Measurements from ENCODE around the gene DDX27. TPM values are rescaled to one million over a fixed set of nuclear protein-coding genes. Genes with fewer than 3 reads are reported as not detected.
A peak's percentile ranks its signal among the peaks of the same experiment; 100 is the strongest.

The DDX27 gene
- total and polyA plus RNA-seq, 2 of the 8 experiments (the other 6 are each of a cell fraction or from before 2014, with no cell fraction given) = 42.7 to 51.0 TPM

DNA sequence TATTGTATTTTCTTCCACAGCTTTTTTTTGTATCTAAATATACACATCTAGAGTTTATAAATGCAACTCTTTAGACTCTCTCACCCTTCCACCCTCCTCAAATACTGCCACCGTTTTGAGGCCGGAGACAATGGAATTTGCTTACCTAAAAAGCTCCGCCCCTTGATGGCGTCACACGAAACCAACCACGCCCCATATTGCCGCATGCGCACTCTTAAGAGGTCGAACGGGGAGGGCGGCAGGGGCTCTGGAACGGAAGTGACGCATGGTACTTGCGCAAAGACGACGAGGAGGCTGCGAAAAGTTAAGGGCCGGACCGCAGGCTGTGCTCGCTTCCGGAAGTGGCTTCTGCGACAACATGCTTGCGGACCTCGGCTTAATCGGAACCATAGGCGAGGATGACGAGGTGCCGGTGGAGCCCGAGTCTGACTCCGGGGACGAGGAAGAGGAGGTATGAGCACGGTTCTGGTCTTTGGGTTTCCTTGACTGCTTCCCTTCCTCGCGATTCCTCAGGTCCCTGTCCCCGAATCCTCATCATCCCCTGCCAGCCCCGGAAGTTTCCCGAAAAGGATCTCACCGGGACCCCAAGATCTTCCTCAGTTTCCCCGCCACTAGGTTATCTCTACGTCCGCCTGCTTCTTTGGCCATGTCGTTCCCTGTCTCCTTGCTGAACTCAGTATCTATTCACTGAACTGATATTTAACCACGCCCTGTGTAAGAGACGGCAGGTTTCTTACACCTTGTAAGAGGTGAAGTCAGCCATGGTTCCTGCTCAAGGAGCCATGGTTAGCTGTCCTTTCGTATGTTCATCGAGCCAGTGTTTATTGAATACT lies at the start of gene DDX27 (continued):
- TF ChIP-seq, protein P1, sequence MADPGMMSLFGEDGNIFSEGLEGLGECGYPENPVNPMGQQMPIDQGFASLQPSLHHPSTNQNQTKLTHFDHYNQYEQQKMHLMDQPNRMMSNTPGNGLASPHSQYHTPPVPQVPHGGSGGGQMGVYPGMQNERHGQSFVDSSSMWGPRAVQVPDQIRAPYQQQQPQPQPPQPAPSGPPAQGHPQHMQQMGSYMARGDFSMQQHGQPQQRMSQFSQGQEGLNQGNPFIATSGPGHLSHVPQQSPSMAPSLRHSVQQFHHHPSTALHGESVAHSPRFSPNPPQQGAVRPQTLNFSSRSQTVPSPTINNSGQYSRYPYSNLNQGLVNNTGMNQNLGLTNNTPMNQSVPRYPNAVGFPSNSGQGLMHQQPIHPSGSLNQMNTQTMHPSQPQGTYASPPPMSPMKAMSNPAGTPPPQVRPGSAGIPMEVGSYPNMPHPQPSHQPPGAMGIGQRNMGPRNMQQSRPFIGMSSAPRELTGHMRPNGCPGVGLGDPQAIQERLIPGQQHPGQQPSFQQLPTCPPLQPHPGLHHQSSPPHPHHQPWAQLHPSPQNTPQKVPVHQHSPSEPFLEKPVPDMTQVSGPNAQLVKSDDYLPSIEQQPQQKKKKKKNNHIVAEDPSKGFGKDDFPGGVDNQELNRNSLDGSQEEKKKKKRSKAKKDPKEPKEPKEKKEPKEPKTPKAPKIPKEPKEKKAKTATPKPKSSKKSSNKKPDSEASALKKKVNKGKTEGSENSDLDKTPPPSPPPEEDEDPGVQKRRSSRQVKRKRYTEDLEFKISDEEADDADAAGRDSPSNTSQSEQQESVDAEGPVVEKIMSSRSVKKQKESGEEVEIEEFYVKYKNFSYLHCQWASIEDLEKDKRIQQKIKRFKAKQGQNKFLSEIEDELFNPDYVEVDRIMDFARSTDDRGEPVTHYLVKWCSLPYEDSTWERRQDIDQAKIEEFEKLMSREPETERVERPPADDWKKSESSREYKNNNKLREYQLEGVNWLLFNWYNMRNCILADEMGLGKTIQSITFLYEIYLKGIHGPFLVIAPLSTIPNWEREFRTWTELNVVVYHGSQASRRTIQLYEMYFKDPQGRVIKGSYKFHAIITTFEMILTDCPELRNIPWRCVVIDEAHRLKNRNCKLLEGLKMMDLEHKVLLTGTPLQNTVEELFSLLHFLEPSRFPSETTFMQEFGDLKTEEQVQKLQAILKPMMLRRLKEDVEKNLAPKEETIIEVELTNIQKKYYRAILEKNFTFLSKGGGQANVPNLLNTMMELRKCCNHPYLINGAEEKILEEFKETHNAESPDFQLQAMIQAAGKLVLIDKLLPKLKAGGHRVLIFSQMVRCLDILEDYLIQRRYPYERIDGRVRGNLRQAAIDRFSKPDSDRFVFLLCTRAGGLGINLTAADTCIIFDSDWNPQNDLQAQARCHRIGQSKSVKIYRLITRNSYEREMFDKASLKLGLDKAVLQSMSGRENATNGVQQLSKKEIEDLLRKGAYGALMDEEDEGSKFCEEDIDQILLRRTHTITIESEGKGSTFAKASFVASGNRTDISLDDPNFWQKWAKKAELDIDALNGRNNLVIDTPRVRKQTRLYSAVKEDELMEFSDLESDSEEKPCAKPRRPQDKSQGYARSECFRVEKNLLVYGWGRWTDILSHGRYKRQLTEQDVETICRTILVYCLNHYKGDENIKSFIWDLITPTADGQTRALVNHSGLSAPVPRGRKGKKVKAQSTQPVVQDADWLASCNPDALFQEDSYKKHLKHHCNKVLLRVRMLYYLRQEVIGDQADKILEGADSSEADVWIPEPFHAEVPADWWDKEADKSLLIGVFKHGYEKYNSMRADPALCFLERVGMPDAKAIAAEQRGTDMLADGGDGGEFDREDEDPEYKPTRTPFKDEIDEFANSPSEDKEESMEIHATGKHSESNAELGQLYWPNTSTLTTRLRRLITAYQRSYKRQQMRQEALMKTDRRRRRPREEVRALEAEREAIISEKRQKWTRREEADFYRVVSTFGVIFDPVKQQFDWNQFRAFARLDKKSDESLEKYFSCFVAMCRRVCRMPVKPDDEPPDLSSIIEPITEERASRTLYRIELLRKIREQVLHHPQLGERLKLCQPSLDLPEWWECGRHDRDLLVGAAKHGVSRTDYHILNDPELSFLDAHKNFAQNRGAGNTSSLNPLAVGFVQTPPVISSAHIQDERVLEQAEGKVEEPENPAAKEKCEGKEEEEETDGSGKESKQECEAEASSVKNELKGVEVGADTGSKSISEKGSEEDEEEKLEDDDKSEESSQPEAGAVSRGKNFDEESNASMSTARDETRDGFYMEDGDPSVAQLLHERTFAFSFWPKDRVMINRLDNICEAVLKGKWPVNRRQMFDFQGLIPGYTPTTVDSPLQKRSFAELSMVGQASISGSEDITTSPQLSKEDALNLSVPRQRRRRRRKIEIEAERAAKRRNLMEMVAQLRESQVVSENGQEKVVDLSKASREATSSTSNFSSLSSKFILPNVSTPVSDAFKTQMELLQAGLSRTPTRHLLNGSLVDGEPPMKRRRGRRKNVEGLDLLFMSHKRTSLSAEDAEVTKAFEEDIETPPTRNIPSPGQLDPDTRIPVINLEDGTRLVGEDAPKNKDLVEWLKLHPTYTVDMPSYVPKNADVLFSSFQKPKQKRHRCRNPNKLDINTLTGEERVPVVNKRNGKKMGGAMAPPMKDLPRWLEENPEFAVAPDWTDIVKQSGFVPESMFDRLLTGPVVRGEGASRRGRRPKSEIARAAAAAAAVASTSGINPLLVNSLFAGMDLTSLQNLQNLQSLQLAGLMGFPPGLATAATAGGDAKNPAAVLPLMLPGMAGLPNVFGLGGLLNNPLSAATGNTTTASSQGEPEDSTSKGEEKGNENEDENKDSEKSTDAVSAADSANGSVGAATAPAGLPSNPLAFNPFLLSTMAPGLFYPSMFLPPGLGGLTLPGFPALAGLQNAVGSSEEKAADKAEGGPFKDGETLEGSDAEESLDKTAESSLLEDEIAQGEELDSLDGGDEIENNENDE (IDR thresholded peaks at IDR 0.05; ENCODE audit: insufficient replicate concordance, low read length) = no peak
- TF ChIP-seq JUN (IDR thresholded peaks at IDR 0.05; ENCODE audit: low read depth, low read length) = no peak
- TF ChIP-seq POLR2AphosphoS5 (IDR thresholded peaks at IDR 0.05; ENCODE audit: low read depth, low read length) = peak; percentile 86; the same call in 1 of the 2 replicates
- TF ChIP-seq ATF2 (IDR thresholded peaks at IDR 0.05; ENCODE audit: low read length) = no peak
- TF ChIP-seq POU5F1 (IDR thresholded peaks at IDR 0.05; ENCODE audit: low read depth, low read length) = no peak
- TF ChIP-seq YY1 (IDR thresholded peaks at IDR 0.05; ENCODE audit: low read depth, low read length) = no peak
- no peak for TF ChIP-seq SP4 (IDR thresholded peaks at IDR 0.05; ENCODE audit: low read length)
- no peak for TF ChIP-seq ZNF274 (IDR thresholded peaks at IDR 0.05; ENCODE audit: borderline replicate concordance, extremely low read depth, low read length)
- TF ChIP-seq CEBPB (IDR thresholded peaks at IDR 0.05; ENCODE audit: low read depth, low read length) = peak; percentile 95

Measured in H1 (cell line).